ENCODE data around the gene SIRPB1.
"Not testable (repeated sequence)": the region's sequence is repeated elsewhere in the genome, so short reads cannot be mapped to it uniquely, and the experiment has no call there.

SIRPB1 gene

DNA sequence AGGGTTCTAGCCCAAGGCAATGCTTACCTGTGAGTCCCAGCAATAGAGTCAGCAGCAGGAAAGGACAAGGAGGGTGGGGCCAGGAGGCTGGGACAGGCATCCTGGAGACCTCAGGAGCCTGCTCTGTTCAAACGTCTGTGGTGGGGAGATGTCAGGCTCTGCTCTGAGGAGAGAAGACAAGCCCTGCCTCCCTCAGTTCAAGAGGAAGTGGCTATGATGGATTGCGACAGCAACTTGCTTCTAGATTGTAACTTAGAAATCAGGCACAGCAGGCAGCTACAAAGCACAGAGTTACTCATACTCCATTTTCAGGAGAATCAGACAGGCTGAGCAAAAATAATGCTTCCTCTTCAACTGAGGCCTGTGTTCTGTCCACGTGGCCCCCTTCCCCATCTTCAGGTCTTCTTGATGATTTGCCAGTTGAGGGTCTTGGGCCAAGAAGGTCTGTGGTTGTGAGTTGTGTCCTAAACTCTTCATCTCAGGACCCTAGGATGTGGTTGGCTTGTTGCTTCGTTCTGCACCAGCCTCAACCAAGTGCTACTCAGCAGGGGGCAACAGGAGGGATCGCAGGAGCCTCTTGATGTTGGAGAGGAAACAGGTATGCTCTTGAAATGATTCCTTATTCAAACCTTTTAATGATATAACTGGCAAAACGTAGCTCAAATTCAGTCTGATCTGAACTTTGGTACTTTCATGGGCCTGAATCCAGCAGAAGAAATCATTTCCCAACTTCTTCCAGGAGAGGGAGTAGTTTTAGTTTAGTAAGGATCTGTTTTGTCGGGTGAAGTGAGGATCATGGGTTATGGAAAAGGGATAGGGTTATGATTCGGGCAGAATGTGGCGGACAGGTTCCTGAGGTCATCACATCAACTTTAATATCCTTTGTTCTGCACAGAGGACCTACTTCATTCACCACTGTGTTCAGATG, 31.0 kb downstream of the SIRPB1 start:
- no peak for DNase-seq (ENCODE audit: low read depth)

DNA sequence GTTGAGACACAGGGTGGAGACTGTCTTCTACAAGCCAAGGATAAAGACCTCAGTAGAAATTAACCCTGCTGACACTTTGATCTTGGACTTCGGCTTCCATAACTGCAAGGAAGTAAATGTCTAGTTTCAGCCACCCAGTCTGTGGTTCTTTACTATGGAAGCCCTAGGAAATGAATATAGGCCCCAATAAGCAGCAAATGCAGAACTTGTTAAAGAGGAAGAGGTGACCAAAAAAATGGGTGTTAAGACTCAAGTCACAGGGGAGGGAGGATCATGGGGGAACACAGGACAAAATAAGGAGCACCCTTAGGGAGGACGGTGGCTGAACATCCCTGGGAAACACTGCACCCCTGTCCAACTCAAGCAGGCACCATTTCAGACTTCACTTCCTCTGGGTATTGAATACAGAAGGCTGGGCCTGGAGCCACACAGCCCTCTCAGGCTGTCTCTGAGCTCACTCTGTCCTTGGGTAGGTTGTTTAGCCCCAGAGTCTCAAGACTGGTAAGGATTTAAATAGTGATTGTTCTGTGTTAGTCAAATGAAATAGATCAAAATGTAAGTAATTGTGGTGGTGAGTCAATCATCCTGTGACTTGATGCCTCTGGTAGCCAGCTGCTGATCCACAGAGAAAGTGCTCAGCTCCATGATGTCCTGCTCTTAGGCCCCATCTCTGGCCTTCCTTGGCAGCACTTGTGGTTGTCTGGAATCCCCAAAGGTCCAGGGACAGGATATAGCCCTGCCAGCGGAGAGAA, 31.9 kb downstream of the SIRPB1 start:
- no peak for DNase-seq (ENCODE audit: low read depth)

DNA sequence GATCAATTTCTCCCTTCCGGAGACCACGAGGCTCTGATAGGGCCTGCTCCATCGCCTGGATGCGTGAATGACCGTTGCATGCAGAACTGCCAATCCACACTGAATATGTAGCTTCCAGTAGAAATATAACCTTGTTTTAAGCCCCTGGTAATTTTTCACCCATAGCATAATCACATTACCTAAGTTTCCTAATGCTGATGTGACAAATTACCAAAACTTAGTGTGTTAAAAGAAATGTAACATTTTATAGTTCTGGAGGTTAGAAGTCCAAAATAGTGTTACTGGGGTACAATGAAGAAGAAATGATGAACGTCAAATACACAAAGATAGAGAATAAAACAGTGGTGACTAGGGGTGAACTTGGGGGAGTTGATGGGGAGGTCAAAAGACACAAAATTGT, 40.3 kb downstream of the SIRPB1 start:
- no peak for DNase-seq (ENCODE audit: low read depth)

DNA sequence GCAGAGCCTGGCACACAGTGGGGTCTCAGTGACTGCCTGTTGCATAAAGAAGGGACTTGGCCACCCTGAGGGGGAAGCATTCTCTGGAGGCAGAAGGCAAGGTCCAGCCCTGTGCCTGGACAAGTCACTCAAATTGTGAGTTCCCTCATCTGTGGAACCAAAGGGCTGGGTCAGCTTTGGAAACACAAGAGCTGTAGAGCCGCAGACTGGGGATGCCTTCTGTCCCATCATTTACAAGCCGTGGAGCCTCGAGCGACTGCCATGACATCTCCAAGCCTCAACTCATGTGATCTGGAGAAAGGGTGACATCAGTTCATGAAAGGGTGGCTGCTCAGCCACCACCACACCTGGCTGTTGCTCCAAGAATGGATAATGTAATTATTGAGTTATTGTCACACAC, 41.9 kb downstream of the SIRPB1 start:
- no peak for DNase-seq (ENCODE audit: low read depth)

DNA sequence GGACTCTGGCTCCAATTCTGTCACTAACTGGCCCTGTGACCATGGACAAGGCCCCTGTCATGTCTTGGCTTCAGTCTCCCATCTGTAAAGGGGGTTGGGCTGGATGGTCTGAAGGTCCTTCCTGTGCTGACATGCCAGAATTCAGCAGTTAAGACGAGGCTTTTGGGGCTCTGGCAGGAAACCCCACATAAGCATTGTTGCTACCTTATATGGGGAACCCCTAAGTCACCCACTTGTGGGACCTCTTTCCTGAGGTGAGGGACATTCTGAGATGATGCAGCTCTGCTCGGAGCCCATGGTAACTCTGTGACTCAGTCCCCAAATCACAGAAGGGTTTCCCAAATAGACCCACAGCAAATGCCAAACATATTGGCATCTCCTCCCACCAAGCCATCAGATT, 42.5 kb downstream of the SIRPB1 start:
- DNase-seq (ENCODE audit: low read depth) = not testable (repeated sequence)

DNA sequence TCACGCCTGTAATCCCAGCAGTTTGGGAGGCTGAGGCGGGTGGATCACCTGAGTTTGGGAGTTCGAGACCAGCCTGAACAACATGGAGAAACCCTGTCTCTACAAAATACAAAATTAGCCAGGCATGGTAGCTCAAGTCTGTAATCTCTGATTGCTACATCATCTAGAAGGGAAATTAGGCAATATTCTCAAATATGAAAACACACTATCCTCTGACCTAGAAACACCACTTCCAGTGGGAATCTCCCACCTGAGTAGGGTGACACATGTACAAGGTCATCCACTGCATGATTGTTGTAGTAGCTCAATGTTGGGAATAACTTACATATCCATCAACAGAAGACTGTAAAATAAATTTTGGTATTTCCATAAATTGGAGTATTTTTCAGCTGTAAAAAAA, 43.2 kb downstream of the SIRPB1 start:
- DNase-seq (ENCODE audit: low read depth) = no peak

DNA sequence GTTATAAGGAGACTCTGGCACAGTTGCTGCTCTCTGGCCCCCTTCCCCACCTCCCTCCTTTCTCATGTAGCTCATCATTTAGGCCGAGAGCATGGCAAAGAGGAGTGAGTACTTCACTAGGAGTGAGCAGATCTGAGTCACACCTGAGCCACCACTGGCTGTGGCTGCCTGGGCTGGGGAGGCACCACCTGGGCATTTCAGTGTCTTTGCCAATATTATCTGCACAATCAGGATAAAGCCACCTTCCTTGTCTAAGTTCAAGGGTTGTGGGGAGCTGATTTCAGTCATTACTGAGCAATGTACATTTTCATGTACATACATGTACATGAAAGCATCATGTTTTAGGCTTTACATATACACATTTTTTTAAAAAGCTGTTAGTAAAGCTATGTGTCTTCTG, 43.8 kb downstream of the SIRPB1 start:
- DNase-seq (ENCODE audit: low read depth) = not testable (repeated sequence)

DNA sequence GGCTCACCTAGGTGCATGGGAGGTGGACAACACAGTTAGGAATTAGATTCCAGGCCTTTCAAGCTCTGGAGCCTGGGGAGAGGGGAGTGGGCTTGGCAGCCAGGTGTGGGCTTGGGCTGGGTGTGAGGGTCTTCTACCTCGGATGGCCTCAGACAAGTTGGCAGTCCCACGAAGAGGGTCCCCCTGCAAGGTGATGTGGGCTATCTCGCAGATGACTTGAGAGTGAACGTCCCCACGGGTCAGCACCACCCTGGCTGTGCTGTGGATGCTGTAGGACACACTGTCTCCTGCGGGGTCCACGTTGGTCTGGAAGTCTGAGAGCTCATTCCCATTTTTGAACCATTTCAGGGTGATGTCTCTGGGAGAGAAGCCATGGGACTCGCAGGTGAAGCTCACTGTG, 48.2 kb downstream of the SIRPB1 start:
- DNase-seq (ENCODE audit: low read depth) = not testable (repeated sequence)

Measured in stromal cell of bone marrow (primary cell).